ENCODE data around the gene MEX3A. TPM values are rescaled to one million over a fixed set of nuclear protein-coding genes. Genes with fewer than 3 reads are reported as not detected.

The MEX3A gene
- total and polyA plus RNA-seq, 4 donors, result 0.52 to 1.3 (median 0.91) TPM

DNA sequence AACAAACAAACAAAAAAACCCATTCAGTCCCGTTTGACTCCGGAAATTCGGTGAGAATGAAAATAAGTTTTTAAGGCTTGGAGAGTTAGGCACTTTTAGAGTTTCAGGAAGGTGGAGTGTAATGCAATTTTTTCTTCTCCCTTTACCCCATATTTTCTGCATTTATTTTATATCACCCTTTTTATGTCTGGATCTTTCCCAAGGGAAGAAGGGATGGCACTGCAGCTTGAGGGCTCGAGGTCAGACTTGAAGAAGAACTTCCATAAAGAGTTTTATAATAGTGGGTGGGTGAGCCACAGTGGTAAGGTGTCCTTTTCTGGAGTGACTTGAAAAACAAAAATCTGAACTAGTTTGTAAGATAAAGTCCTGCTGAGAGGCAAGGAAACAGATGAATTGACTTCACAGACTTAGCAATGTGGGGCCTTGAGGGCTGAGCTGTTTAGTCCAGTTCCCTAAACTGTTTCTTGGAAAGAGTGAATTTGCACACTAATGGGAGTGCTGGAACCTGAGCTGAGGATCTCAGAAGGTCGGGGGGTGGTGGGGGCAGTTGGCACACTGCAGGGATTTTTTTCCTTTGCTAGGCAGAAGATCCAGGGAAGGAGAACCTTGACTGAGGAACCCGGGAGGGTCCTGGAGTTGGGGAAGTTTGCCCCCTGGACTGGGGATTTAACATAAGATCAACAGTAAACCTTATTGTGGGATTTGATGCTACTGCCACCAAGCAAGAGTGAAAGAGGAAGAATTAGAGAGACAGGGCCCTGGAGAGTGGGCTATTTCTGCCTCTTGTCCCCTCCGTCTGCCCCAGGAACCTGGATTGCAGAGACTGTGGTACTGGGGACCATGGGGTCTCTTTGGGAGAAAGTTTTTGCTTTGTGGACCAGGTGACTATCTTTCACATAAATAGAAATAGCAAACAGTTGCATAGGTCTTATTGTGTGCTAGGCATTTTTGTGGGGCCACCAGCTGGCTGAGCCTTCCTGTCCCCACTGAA lies 1.8 kb upstream of the MEX3A start:
- 70% methylated on average over 7 of the region's 7 CpGs for WGBS
- H3K36me3 ChIP-seq (ENCODE audit: control insufficient read depth in 4 of 4, insufficient read depth in 3 of 4, low read depth in 1 of 4, low read length in 3 of 4), result no peaks in the 10 kb centered on the region
- H3K27ac ChIP-seq (ENCODE audit: low read depth in 1 of 2, low read length in 2 of 2), result no peak overlapping the region
- no peaks in the 10 kb centered on the region for H3K9me3 ChIP-seq (ENCODE audit: control insufficient read depth in 4 of 4, low read length in 3 of 4)
- no peak overlapping the region for H3K4me3 ChIP-seq (ENCODE audit: low read depth in 1 of 3, low read length in 3 of 3)
- no peak overlapping the region for H3K9ac ChIP-seq (ENCODE audit: low read depth in 1 of 2, low read length in 2 of 2)
- TF ChIP-seq RXRA (IDR thresholded peaks at IDR 0.05), result no peak
- TF ChIP-seq, protein P1, sequence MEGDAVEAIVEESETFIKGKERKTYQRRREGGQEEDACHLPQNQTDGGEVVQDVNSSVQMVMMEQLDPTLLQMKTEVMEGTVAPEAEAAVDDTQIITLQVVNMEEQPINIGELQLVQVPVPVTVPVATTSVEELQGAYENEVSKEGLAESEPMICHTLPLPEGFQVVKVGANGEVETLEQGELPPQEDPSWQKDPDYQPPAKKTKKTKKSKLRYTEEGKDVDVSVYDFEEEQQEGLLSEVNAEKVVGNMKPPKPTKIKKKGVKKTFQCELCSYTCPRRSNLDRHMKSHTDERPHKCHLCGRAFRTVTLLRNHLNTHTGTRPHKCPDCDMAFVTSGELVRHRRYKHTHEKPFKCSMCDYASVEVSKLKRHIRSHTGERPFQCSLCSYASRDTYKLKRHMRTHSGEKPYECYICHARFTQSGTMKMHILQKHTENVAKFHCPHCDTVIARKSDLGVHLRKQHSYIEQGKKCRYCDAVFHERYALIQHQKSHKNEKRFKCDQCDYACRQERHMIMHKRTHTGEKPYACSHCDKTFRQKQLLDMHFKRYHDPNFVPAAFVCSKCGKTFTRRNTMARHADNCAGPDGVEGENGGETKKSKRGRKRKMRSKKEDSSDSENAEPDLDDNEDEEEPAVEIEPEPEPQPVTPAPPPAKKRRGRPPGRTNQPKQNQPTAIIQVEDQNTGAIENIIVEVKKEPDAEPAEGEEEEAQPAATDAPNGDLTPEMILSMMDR (IDR thresholded peaks at IDR 0.05; ENCODE audit: low read depth, low read length, missing input control), result no peak
- no peak for DNase-seq (ENCODE audit: low spot score)
- H3K4me1 ChIP-seq (ENCODE audit: control insufficient read depth in 4 of 4, insufficient read depth in 4 of 4, low read length in 3 of 4), result peaks cover 1 to 27% (median 13%) of the 10 kb centered on the region in 4 donors
- H3K27me3 ChIP-seq (ENCODE audit: control insufficient read depth in 4 of 4, insufficient read depth in 4 of 4, low read length in 3 of 4), result no peaks in the 10 kb centered on the region

DNA sequence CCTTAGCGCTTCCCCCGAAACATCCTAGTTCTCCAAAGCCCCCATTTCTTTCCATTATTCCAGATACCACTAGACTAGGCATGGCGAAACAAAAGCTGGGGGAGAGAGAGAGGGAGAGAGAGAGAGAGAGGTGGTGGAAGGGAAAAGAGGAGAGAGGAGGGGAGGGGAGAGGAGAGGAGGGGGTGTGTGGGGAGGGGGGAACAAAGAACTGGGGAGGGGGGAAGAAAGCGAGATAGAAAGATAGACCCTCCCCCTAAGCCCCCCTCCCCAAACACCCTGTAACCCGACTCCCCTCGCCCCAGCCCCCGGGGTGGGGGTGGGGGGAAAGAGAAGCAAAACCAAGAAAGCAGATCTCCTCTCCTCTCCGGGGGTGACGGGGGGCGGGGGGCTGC lies 352 bp downstream of the MEX3A start:
- Histone ChIP-seq H3K27me3 (ENCODE audit: control insufficient read depth in 4 of 4, insufficient read depth in 4 of 4, low read length in 3 of 4) (no peaks in the 10 kb centered on the region), H3K36me3 (ENCODE audit: control insufficient read depth in 4 of 4, insufficient read depth in 3 of 4, low read depth in 1 of 4, low read length in 3 of 4) (no peaks in the 10 kb centered on the region), H3K9ac (ENCODE audit: low read depth in 1 of 2, low read length in 2 of 2) (no peak overlapping the region), H3K4me1 (ENCODE audit: control insufficient read depth in 4 of 4, insufficient read depth in 4 of 4, low read length in 3 of 4) (peaks cover 2 to 31% (median 15%) of the 10 kb centered on the region in 4 donors), H3K27ac (ENCODE audit: low read depth in 1 of 2, low read length in 2 of 2) (no peak overlapping the region), H3K4me3 (ENCODE audit: low read depth in 1 of 3, low read length in 3 of 3) (peak overlapping the region; percentile 78 to 82 (median 81)), H3K9me3 (ENCODE audit: control insufficient read depth in 4 of 4, low read length in 3 of 4) (no peaks in the 10 kb centered on the region)
- 3% methylated on average over 10 of the region's 10 CpGs for WGBS
- no peak for DNase-seq (ENCODE audit: low spot score)
- TF ChIP-seq RXRA (IDR thresholded peaks at IDR 0.05) (no peak), TAF1 (conservative IDR thresholded peaks at IDR 0.05) (no peak), FOXA1 (IDR thresholded peaks at IDR 0.05) (no peak), RAD21 (IDR thresholded peaks at IDR 0.05) (no peak)

GRCh38 chr1:156081180-156081916 lies 917 bp downstream of the MEX3A start:
- no peak for DNase-seq (ENCODE audit: low spot score)
- H3K27me3 ChIP-seq (ENCODE audit: control insufficient read depth in 4 of 4, insufficient read depth in 4 of 4, low read length in 3 of 4), result no peaks in the 10 kb centered on the region
- H3K9me3 ChIP-seq (ENCODE audit: control insufficient read depth in 4 of 4, low read length in 3 of 4), result no peaks in the 10 kb centered on the region
- H3K9ac ChIP-seq (ENCODE audit: low read depth in 1 of 2, low read length in 2 of 2), result no peak overlapping the region
- H3K27ac ChIP-seq (ENCODE audit: low read depth in 1 of 2, low read length in 2 of 2), result no peak overlapping the region
- peak overlapping the region in 1 of 3 donors; percentile 81 for H3K4me3 ChIP-seq (ENCODE audit: low read depth in 1 of 3, low read length in 3 of 3)
- TF ChIP-seq NR2F2 (IDR thresholded peaks at IDR 0.05) (no peak), YY1 (IDR thresholded peaks at IDR 0.05) (no peak), EGR1 (IDR thresholded peaks at IDR 0.05; ENCODE audit: low read depth in 2 of 2) (no peak), REST (IDR thresholded peaks at IDR 0.05) (no peak), GABPA (IDR thresholded peaks at IDR 0.05 in 1 of 2, conservative IDR thresholded peaks at IDR 0.05 in 1 of 2) (no peak), RAD21 (IDR thresholded peaks at IDR 0.05) (no peak), JUND (IDR thresholded peaks at IDR 0.05) (no peak)
- peaks cover 2 to 28% (median 12%) of the 10 kb centered on the region in 4 donors for H3K4me1 ChIP-seq (ENCODE audit: control insufficient read depth in 4 of 4, insufficient read depth in 4 of 4, low read length in 3 of 4)
- WGBS, result 19% methylated on average over 61 of the region's 61 CpGs
- H3K36me3 ChIP-seq (ENCODE audit: control insufficient read depth in 4 of 4, insufficient read depth in 3 of 4, low read depth in 1 of 4, low read length in 3 of 4), result no peaks in the 10 kb centered on the region
